LoVo (cell line): ENCODE data around the gene ARPC3.
A peak's percentile ranks its signal among the peaks of the same experiment; 100 is the strongest.
"Not testable (repeated sequence)": the region's sequence is repeated elsewhere in the genome, so short reads cannot be mapped to it uniquely, and the experiment has no call there.

Experiments used
- DNase-seq: peaks from one replicate; pipeline ENCODE4 v3.0.0-alpha.2; 2016; ENCODE audit warnings: low spot score

ARPC3 gene

DNA sequence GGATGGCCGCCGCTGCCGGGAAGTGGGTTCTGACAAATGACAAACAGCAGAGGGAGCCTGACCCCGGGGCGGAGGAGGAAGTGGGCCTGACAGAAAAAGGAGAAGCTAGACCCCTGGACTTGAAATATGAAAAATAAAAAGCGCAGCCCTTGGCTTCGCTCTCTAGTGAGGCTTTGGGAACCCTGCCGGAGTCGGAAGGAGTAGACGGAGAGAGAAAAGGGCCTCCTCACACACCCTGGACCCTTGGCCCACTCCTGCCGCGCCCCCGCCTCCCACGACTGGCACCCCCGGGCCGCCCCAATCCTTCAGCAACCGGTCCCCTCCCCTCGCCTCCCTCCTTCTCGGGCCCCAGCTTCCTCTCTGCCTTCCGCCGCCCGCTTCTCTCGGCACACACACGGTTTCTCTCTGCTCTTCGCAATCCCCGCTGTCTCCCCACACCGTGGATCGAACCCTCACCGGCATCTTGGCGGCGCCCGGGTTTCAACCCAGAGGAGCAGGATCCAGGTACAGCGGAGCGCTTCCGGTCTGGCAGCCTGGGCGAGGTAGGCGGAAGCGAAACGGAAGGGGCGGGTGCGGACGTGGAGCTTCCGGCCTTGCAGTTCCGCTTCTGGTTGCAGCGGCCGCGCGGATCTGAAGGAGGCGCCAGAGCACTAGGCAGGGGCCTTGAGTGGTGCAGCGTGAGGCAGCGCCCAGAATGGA, at the start of gene ARPC3:
Gene ARPC3 (minus strand): TSS at position 539 of the 699 bp plus-strand sequence. CDS start 77 bp downstream, at position 462.
- peak; percentile 100 for DNase-seq

DNA sequence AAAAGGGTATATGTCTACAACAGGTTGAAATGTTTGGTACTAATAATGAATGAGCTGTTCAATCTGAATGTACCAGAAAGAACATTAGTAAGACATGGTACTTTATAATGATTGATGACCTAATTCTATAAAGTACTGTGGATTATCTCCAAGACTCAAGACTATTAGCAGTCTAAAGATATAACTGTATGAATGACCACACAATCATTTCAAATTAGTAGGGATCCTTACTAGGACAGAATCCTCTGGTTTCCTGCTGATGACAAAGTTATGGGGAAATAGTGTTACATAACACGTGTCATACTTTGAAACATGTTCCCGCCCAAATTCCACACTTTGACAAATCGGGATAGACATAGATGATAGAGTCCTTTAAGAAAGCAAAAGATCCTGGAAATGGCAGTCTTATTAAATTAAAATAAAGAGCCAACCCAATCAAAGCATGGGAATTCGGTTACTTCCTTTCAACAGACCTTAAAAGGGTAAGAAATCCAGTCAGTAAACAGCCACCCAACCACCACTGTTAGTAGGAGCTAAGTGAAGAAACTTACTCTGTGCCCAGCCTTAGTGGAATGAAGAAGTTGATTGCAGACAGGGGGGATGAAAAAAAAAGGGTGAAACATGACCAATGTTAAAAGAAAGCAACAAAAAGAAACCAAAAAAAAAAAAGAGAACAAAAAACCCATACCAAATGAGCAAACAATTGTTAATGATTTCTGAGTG, 49.0 kb upstream of the ARPC3 start:
- DNase-seq: peak; percentile 55

DNA sequence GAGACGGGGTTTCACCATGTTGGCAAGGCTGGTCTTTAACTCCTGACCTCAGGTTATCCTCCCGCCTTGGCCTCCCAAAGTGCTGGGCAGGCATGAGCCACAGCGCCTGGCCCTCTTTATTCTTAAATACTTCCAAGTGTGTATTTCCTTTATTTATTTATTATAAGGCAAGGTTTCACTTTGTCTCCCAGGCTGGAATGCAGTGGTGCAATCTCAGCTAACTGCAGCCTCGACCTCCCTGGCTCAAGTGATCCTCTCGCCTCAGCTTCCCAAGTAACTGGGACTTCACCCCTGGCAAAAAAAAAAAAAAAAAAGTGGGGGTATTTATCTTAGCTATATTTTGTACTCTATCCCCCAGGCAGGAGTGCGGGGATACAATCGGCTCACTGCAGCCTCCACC, 25.3 kb upstream of the ARPC3 start:
- DNase-seq: no peak

DNA sequence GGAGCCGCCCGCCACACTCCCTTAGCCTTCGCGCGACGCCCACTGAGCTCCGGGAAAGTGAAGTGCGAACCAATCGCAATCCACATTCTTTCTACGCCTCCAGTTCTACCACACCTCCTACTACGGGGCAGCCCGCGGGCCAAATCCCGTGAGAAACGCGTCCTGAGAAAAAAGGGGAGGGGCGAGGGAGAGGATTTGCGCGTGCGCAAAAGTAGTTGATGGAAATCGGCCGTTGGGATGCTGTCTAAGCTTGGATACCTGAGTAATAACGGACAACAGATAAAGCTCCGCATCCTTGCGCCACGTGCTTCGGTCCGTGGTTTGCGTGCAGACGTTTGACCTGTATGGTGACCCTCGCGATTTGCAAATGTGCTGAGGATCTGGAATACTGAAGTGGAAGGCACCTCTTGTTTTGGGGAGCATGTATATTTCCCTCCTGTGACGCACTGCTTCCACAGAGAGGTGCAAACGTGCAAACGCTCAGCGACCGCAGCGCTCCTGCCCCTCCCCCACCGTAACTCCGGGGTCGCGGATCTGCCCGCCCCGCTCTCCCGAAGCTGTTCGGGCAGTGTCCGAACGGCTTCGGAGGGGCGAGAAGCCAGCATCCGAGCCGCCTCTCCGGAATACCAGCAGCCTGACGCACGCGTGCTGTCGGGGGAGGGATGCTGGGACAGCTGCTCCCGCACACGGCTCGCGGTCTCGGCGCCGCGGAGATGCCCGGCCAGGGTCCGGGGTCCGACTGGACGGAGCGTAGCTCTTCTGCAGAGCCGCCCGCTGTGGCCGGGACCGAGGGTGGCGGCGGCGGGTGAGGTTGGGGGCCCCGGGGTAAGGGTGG, 18.3 kb upstream of the ARPC3 start, which contains the start of the genes FAM216A and GPN3:
Gene FAM216A (plus strand): TSS at position 632 of the 835 bp plus-strand sequence. CDS start 31 bp downstream, at position 663.
Gene GPN3 (minus strand): TSS at position 44 of the 835 bp plus-strand sequence. CDS start 54 bp downstream, outside the sequence.
- peak; percentile 100 for DNase-seq

DNA sequence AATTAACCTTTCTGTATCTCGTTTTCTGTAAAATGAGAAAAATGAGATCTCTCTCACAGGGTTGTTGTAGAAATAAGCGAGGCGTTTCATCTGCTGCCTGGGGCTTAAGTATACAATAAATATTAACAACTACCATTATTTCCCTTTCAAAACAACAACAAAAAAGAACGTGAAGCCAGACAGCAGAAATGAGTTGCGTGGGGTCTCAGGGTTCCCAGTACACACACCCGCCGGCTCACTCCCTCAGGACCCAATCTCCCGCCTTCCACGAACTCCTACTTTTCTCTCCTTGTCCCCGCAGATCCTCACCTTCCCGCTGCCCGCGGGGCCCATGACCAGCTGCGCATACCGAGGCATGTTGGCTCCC, 17.7 kb upstream of the ARPC3 start:
- DNase-seq: no peak

DNA sequence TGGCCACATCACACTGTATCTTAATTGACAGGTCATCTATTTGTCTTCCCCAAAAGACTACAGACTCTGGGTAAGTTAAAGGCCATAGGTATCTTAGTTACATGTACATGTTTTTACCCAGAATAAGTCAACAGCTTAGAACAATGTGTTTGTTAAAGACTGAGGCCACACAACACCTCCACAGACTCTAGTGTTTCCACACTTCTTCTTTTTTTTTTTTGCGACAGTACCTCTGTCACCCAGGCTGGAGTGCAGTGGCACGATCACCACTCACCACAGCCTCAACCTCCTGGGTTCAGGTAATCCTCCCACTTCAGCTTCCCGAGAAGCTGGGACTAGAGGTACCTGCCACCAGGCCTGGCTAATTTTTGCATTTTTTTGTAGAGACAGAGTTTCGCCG, 16.7 kb upstream of the ARPC3 start:
- DNase-seq: no peak

DNA sequence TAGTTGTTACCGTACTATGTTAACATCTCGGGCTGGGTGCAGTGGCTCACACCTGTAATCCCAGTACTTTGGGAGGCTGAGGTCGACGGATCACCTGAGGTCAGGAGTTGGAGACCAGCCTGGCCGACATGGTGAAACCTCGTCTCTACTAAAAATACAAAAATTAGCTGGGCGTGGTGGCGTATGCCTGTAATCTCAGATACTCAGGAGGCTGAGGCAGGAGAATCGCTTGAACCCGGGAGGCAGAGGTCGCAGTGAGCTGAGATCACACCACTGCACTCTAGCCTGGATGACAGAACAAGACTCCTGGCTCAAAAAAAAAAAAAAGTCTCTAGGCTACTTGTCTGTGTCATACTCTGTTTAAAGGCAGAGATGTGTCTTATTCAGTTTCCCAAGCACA, 15.6 kb upstream of the ARPC3 start:
- DNase-seq: not testable (repeated sequence)

DNA sequence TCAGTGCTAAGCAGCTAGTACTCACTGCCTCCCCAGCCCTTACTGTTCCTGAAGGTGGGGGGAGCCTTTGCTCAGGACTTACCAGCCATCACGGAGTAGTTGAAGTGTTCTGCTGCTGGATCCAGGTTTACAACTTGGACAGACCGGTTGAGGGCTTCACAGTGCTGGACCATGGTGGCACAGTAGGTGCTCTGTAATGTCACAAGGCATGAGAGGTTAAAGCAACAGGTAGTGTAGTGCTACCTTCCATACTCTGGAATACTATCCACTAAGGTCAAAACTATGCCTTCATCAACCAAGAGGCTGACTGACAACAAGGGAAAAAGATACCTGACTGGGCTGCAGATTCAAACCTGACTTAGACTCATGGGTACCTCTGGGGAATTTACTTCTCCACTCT, 14.9 kb upstream of the ARPC3 start:
- DNase-seq: no peak

DNA sequence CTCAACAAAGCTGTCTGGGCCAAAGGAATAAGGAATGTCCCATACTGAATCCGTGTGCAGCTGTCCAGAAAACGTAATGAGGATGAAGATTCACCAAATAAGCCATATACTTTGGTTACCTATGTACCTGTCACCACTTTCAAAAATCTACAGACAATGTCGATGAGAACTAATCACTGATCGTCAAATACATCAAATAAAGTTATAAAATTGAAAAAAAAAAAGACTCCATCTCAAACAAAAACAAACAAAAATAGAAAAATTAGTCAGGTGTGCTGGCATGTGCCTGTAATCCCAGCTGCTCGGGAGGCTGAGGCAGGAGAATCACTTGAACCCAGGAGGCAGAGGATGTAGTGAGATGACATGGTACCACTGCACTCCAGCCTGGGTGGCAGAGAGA, 11.1 kb upstream of the ARPC3 start:
- not testable (repeated sequence) for DNase-seq

DNA sequence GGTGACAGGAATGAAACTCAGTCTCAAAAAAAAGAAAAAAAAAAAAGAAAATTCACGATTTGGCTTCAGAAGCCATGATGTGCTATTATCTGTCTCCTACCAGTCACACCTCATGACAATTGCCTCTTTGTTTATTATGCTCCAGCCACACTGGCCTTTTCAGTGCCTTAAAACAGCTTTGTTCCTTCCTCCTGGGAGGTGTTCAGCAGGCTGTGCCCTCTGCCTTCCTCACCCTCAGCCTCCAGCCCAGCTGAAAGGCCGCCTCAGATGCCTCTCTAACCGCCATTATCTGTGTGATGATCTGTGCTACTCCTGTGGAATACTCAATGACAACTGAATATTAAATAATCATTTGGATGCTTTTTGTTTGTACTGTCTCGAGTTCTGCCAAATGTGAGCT, 8.6 kb upstream of the ARPC3 start:
- DNase-seq: no peak

DNA sequence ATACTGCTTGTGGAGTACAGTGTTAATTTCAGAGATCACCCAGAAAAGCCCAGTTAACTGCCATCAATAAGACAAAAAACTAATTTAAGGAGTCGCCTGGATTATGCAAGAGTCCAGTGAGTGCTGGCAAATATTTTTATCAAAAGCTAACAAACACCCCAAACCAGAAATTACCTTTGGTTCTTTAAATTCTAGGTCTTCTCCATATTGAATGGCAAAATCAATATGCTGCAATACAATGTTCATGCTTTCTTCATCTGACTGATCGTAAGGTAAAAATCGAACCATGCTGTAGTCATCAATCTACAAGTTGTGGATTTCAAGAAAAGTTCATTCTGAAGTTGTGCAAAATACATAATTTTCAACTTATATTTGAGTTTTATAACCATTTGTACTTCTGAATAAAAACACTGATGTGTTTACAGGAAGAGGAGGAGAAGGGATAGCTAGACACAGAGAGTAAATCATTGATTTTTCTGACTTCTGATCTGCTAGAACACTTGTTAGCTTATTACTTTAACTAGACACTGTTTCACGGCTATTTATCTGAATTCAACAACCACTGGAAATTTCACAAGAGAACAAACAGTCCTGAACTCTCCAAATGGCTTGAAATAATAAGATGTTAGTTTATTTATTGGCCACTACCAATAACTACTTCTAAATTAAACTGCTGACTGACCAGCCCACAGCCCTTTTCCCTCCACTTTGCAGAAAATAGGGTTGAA, 3.6 kb upstream of the ARPC3 start:
- DNase-seq: no peak

DNA sequence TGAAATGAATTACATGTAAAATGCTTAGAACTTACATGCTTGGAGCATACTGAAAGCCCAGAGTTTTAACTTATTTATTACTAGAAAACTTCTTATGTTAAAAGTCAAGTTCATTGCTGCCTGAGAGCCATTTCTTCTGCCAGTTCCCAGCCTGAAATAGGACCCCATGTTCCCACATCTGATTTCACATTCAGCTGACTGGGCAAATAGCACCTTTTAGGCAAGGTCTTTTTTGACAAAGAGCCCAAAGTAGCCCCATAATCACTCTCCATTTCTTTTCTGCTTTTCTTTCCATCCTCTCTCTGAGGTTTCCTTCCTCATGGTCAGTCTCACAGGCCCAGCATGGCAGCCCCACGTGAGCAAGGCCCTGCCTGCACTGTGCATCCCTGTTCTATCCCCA, 1.1 kb upstream of the ARPC3 start:
- DNase-seq: no peak

DNA sequence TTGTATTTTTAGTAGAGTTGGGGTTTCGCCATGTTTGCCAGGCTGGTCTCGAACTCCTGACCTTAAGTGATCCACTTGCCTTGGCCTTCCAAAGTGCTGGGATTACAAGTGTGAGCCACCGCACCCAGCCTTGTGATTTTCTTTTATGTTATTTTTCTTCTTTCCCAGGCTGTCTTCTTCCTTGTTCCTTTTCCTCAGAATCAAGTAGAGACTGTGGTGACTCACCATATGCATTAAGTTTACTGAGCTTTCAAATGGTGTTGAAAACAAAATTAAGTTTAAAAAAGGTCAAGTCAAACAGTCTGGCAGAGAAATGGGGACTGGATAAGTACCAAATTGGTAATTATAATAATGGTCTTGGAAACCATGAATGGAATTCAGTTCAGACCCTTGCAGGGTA, 5.7 kb downstream of the ARPC3 start:
- DNase-seq: no peak

DNA sequence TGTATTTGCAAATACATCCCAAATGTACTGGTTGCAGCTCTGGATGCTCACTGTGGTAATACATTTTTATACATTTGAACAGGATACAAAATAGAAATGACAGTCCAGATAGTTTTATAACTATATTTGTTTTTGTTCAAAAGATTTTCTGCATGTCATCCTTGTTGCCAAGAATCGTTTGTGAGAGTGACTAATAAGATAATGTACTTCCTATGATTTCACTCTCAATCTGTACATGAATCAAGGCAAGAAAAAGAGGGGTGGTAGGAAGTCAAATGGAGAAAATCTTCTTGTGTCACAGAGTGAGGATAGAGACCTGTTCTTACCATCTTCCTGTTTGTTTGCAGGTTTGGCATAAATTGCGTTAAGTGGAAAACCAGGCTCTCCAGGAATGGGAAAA, 13.9 kb downstream of the ARPC3 start:
- DNase-seq: no peak

DNA sequence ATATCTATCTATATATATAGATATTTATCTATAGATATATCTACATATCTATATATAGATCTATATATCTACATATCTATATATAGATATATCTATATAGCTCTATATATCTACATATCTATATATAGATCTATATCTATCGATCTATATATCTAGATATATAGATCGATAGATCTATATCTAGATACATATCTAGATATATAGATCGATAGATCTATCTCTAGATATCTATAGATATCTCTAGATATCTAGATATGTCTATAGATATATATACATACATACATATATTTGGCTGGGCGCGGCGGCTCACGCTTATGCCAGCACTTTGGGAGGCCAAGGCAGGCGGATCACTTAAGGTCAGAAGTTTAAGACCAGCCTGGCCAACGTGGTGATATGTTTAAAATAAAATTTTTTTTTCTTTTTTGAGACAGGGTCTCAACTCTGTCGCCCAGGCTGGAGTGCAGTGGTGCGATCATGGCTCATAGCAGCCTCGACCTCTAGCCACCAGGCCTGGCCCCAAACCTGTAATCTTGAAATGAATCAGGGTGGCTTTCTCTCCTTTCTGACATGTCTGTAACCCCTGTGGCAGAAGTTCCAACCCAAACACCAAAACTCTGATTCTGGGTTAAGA, 18.1 kb downstream of the ARPC3 start:
- DNase-seq: no peak

DNA sequence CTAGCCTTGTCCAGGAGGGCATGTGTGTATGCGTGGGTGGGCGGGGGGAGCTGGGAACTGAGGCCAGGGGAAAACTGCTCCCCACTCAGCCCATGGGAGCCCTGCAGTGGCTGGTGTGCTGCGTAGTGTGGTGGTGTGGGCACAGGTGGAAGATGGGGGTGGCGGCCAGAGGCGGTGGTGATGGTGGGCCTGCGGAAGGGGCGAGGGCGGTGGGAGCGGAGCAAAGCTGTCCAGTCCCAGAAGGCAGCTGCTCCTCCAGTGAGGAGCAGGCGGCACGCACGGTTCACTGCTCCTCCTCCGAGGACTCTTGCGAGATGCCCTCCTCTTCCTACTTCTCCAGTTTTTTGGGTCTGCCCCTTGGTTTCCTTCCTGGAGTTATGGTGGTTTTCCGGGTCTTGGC, 20.5 kb downstream of the ARPC3 start:
- DNase-seq: not testable (repeated sequence)

DNA sequence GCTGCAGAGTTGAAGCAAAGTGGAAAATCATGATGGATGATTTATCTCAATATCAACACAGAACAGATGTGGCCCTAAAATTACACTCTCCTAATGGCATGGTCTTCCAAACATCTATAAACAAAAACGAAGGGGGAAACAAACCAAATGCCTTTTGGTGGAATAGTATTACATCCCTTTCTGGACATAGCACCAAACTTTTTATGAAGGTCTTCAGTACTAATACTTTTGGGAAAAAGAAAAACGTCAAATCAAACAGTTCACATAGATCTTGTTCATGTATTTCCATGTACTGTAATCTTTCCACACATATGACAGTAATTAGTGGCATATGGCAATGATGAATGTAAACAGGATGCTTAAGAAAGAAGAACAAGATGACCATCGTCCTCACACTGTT, 23.7 kb downstream of the ARPC3 start:
- no peak for DNase-seq

DNA sequence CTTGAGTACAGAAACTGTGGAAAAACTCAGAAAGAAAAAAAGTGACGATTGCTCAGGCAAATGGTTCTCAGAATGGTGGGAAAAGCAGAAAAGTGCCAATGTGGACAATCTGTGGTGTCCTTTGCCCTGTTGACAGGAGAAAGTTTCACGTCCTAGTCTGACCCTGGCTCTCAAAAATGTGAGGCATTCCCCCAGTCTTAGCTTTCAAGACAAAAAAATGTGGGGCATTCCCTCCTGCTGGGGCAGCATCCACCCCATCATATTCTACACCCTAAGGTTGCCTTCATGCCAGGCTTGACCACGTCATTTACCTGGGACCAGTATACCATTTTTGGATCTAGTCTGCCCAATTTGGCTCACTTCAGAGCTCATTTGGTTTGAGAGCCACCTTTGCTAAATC, 25.9 kb downstream of the ARPC3 start:
- DNase-seq: no peak

DNA sequence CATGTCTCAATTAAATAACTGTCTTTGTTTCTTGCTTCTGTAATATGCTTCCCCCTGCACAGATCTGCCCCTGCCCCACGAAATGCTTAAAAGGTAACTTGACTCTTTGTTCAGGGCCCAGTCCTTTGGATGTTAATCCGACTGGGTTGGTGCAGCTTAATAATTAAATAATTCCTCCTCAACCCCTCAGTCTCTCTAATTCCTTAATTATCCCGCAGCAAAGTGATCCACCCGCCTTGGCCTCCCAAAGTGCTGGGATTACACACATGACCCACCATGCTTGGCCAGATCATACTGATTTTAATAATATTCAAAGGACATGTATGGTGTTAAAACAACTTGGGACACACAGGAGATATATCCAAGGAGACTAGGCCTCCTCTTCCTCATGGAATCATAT, 28.4 kb downstream of the ARPC3 start:
- DNase-seq: no peak

DNA sequence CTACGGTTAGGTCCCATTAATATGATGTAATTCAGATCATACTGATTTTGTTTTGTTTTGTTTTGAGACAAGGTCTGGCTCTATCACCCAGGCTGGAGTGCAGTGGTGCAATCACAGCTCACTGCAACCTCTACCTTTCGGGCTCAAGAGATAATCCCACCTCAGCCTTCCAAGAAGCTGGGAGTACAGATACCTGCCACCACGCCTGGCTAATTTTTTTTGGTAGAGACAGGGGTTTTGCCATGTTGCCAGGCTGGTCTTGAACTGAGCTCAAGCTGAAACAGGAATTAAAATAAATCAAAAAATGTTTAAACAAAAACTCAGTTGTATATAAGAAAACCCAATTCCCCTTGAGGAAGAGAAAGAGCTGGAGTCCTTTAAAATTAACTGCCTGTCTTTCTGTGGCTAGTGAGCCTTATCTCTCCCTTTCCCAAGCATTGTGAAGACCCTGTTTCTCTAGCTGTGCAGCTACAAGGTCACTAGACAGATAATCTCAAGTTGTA, 28.9 kb downstream of the ARPC3 start:
- DNase-seq: no peak

DNA sequence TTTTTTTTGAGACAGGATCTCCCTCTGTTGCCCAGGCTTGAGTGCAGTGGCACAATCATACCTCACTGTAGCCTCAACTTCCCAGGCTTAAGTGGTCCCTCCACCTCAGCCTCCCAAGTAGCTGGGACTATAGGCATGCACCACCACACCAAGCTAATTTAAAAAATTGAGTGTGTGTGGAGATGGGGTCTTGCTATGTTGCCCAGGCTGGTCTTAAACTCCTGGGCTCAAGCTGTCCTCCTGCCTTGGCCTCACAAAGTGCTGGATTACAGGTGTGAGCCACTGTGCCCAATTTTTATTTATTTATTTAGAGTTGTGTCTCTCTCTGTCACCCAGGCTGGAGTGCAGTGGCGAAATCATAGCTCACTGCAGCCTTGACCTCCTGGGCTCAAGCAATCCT, 29.5 kb downstream of the ARPC3 start:
- DNase-seq: not testable (repeated sequence)
